HEK293T (cell line): Measurements from ENCODE around the gene TUBA8.
"Not testable (repeated sequence)": the region's sequence is repeated elsewhere in the genome, so short reads cannot be mapped to it uniquely, and the experiment has no call there.

Source experiments
- ARNT ChIP-seq: fragments of 450-650 bp; IDR thresholded peaks from 2 replicates; pipeline ENCODE4 v1.6.1; 2017; ENCODE audit warnings: mild to moderate bottlenecking
- BHLHE40 ChIP-seq: fragments of 450-650 bp; IDR thresholded peaks from 2 replicates; pipeline ENCODE4 v1.6.1; 2016; ENCODE audit warnings: mild to moderate bottlenecking, moderate library complexity, borderline replicate concordance
- CTBP1 ChIP-seq: fragments of 450-650 bp; IDR thresholded peaks from 2 replicates; pipeline ENCODE4 v1.6.1; 2016; ENCODE audit warnings: borderline replicate concordance
- ELF4 ChIP-seq: fragments of 450-650 bp; IDR thresholded peaks from 2 replicates; pipeline ENCODE4 v1.6.1; 2017; ENCODE audit warnings: antibody characterized with exemption
- FOXA1 ChIP-seq: fragments of 450-650 bp; IDR thresholded peaks from 2 replicates; pipeline ENCODE4 v1.6.1; 2016; ENCODE audit warnings: mild to moderate bottlenecking
- FOXK2 ChIP-seq: fragments of 450-650 bp; IDR thresholded peaks from 2 replicates; pipeline ENCODE4 v1.6.1; 2016; ENCODE audit warnings: mild to moderate bottlenecking
- L3MBTL2 ChIP-seq: fragments of 450-650 bp; conservative IDR thresholded peaks from 2 replicates; pipeline ENCODE4 v1.6.1; 2016; ENCODE audit warnings: mild to moderate bottlenecking
- LEF1 ChIP-seq: fragments of 450-650 bp; IDR thresholded peaks from 2 replicates; pipeline ENCODE4 v1.6.1; 2017; ENCODE audit warnings: mild to moderate bottlenecking, borderline replicate concordance
- NFRKB ChIP-seq: fragments of 450-650 bp; IDR thresholded peaks from 2 replicates; pipeline ENCODE4 v1.6.1; 2016; ENCODE audit warnings: mild to moderate bottlenecking, moderate library complexity
- PKNOX1 ChIP-seq: fragments of 450-650 bp; IDR thresholded peaks from 2 replicates; pipeline ENCODE4 v1.6.1; 2016
- SP1 ChIP-seq: fragments of 450-650 bp; IDR thresholded peaks from 2 replicates; pipeline ENCODE4 v1.6.1; 2017
- SUZ12 ChIP-seq: fragments of 450-650 bp; IDR thresholded peaks from 2 replicates; pipeline ENCODE4 v1.6.1; 2016; ENCODE audit warnings: mild to moderate bottlenecking
- ZNF384 ChIP-seq: fragments of 450-650 bp; IDR thresholded peaks from 2 replicates; pipeline ENCODE4 v1.6.1; 2016

GRCh38 chr22:18155546-18155945 is 44.9 kb downstream of the TUBA8 start:
- TF ChIP-seq ELF4, CTBP1, SUZ12, FOXA1, PKNOX1, NFRKB, BHLHE40, FOXK2, ARNT, SP1, LEF1, ZNF384, L3MBTL2: not testable (repeated sequence)
